ENCODE measurements around the gene LSS.

LSS gene

GRCh38 chr21:46145840-46146691 is 82.5 kb downstream of the LSS start:
- TF ChIP-seq NFIC (IDR thresholded peaks at IDR 0.05), result no peak
- TF ChIP-seq EP300 (IDR thresholded peaks at IDR 0.05; ENCODE audit: borderline replicate concordance), result no peak
- no peak for TF ChIP-seq YY1 (IDR thresholded peaks at IDR 0.05; ENCODE audit: low read depth)
- TF ChIP-seq, protein P1, sequence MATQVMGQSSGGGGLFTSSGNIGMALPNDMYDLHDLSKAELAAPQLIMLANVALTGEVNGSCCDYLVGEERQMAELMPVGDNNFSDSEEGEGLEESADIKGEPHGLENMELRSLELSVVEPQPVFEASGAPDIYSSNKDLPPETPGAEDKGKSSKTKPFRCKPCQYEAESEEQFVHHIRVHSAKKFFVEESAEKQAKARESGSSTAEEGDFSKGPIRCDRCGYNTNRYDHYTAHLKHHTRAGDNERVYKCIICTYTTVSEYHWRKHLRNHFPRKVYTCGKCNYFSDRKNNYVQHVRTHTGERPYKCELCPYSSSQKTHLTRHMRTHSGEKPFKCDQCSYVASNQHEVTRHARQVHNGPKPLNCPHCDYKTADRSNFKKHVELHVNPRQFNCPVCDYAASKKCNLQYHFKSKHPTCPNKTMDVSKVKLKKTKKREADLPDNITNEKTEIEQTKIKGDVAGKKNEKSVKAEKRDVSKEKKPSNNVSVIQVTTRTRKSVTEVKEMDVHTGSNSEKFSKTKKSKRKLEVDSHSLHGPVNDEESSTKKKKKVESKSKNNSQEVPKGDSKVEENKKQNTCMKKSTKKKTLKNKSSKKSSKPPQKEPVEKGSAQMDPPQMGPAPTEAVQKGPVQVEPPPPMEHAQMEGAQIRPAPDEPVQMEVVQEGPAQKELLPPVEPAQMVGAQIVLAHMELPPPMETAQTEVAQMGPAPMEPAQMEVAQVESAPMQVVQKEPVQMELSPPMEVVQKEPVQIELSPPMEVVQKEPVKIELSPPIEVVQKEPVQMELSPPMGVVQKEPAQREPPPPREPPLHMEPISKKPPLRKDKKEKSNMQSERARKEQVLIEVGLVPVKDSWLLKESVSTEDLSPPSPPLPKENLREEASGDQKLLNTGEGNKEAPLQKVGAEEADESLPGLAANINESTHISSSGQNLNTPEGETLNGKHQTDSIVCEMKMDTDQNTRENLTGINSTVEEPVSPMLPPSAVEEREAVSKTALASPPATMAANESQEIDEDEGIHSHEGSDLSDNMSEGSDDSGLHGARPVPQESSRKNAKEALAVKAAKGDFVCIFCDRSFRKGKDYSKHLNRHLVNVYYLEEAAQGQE (IDR thresholded peaks at IDR 0.05; ENCODE audit: low read depth), result no peak
- TF ChIP-seq TAF1 (IDR thresholded peaks at IDR 0.05; ENCODE audit: low read depth), result no peak
- TF ChIP-seq CEBPB (IDR thresholded peaks at IDR 0.05), result no peak
- TF ChIP-seq, protein P2, sequence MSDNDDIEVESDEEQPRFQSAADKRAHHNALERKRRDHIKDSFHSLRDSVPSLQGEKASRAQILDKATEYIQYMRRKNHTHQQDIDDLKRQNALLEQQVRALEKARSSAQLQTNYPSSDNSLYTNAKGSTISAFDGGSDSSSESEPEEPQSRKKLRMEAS (IDR thresholded peaks at IDR 0.05), result no peak
- no peak for TF ChIP-seq RAD21 (IDR thresholded peaks at IDR 0.05; ENCODE audit: low read depth)
- TF ChIP-seq, protein P3, sequence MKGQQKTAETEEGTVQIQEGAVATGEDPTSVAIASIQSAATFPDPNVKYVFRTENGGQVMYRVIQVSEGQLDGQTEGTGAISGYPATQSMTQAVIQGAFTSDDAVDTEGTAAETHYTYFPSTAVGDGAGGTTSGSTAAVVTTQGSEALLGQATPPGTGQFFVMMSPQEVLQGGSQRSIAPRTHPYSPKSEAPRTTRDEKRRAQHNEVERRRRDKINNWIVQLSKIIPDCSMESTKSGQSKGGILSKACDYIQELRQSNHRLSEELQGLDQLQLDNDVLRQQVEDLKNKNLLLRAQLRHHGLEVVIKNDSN (IDR thresholded peaks at IDR 0.05), result no peak
- no peak for TF ChIP-seq ZBTB7A (IDR thresholded peaks at IDR 0.05; ENCODE audit: low read depth)
- TF ChIP-seq FOXM1 (IDR thresholded peaks at IDR 0.05; ENCODE audit: borderline replicate concordance, low read depth), result no peak
- no peak for TF ChIP-seq EGR1 (IDR thresholded peaks at IDR 0.05)
- no peak for TF ChIP-seq TCF12 (IDR thresholded peaks at IDR 0.05; ENCODE audit: low read depth)
- TF ChIP-seq CREB1 (IDR thresholded peaks at IDR 0.05; ENCODE audit: low read depth), result no peak
- no peak for TF ChIP-seq TEAD4 (IDR thresholded peaks at IDR 0.05)

- TF ChIP-seq, protein P2 (IDR thresholded peaks at IDR 0.05), result no peak
- no peak for TF ChIP-seq EP300 (IDR thresholded peaks at IDR 0.05; ENCODE audit: borderline replicate concordance)
- TF ChIP-seq EGR1 (IDR thresholded peaks at IDR 0.05), result no peak
- TF ChIP-seq YY1 (IDR thresholded peaks at IDR 0.05; ENCODE audit: low read depth), result no peak
- no peak for TF ChIP-seq TAF1 (IDR thresholded peaks at IDR 0.05; ENCODE audit: low read depth)
- TF ChIP-seq FOXM1 (IDR thresholded peaks at IDR 0.05; ENCODE audit: borderline replicate concordance, low read depth), result no peak
- no peak for TF ChIP-seq TEAD4 (IDR thresholded peaks at IDR 0.05)
Observed at GRCh38 chr21:46145159-46145839, 83.3 kb downstream of the LSS start.

GRCh38 chr21:46144464-46145070 is 84.0 kb downstream of the LSS start:
- TF ChIP-seq TCF12 (IDR thresholded peaks at IDR 0.05; ENCODE audit: low read depth), result no peak
- no peak for TF ChIP-seq ZBTB7A (IDR thresholded peaks at IDR 0.05; ENCODE audit: low read depth)
- TF ChIP-seq NFIC (IDR thresholded peaks at IDR 0.05), result no peak
- no peak for TF ChIP-seq TAF1 (IDR thresholded peaks at IDR 0.05; ENCODE audit: low read depth)
- TF ChIP-seq EGR1 (IDR thresholded peaks at IDR 0.05), result no peak
- no peak for TF ChIP-seq FOXM1 (IDR thresholded peaks at IDR 0.05; ENCODE audit: borderline replicate concordance, low read depth)
- TF ChIP-seq TEAD4 (IDR thresholded peaks at IDR 0.05), result no peak
- TF ChIP-seq, protein P2 (IDR thresholded peaks at IDR 0.05), result no peak

- TF ChIP-seq, protein P1 (IDR thresholded peaks at IDR 0.05; ENCODE audit: low read depth), result no peak
- TF ChIP-seq NFIC (IDR thresholded peaks at IDR 0.05), result no peak
- no peak for TF ChIP-seq EGR1 (IDR thresholded peaks at IDR 0.05)
- TF ChIP-seq, protein P3 (IDR thresholded peaks at IDR 0.05), result no peak
- no peak for TF ChIP-seq TCF12 (IDR thresholded peaks at IDR 0.05; ENCODE audit: low read depth)
- TF ChIP-seq ZBTB7A (IDR thresholded peaks at IDR 0.05; ENCODE audit: low read depth), result no peak
- TF ChIP-seq YY1 (IDR thresholded peaks at IDR 0.05; ENCODE audit: low read depth), result no peak
- TF ChIP-seq TAF1 (IDR thresholded peaks at IDR 0.05; ENCODE audit: low read depth), result no peak
- TF ChIP-seq CEBPB (IDR thresholded peaks at IDR 0.05), result no peak
- TF ChIP-seq RAD21 (IDR thresholded peaks at IDR 0.05; ENCODE audit: low read depth), result no peak
- TF ChIP-seq FOXM1 (IDR thresholded peaks at IDR 0.05; ENCODE audit: borderline replicate concordance, low read depth), result no peak
- no peak for TF ChIP-seq CREB1 (IDR thresholded peaks at IDR 0.05; ENCODE audit: low read depth)
Observed at GRCh38 chr21:46142582-46143473, 85.7 kb downstream of the LSS start.
